ENCODE measurements around the gene SFT2D3.

Gene SFT2D3

GRCh38 chr2:127681288-127681804, 20.0 kb upstream of the SFT2D3 start:
- DNase-seq (ENCODE audit: low read depth, low spot score): no peak

GRCh38 chr2:127681976-127682857, 19.1 kb upstream of the SFT2D3 start:
- no peak for DNase-seq (ENCODE audit: low read depth, low spot score)

- DNase-seq (ENCODE audit: low read depth, low spot score): no peak
Observed at GRCh38 chr2:127683056-127683455, 18.2 kb upstream of the SFT2D3 start.

GRCh38 chr2:127683757-127684156, 17.5 kb upstream of the SFT2D3 start:
- DNase-seq (ENCODE audit: low read depth, low spot score): no peak

GRCh38 chr2:127685410-127686080, 15.8 kb upstream of the SFT2D3 start:
- no peak for DNase-seq (ENCODE audit: low read depth, low spot score)

GRCh38 chr2:127688405-127688804, 12.9 kb upstream of the SFT2D3 start:
- DNase-seq (ENCODE audit: low read depth, low spot score): no peak

GRCh38 chr2:127690696-127691095, 10.6 kb upstream of the SFT2D3 start:
- no peak for DNase-seq (ENCODE audit: low read depth, low spot score)

GRCh38 chr2:127694986-127695385, 6.3 kb upstream of the SFT2D3 start:
- no peak for DNase-seq (ENCODE audit: low read depth, low spot score)

GRCh38 chr2:127695491-127696472, 5.5 kb upstream of the SFT2D3 start:
- no peak for DNase-seq (ENCODE audit: low read depth, low spot score)

GRCh38 chr2:127697482-127698180, 3.7 kb upstream of the SFT2D3 start:
- no peak for DNase-seq (ENCODE audit: low read depth, low spot score)

- DNase-seq (ENCODE audit: low read depth, low spot score): no peak
Observed at GRCh38 chr2:127698553-127699355, 2.5 kb upstream of the SFT2D3 start.

GRCh38 chr2:127700527-127701192, 637 bp upstream of the SFT2D3 start:
- DNase-seq (ENCODE audit: low read depth, low spot score): no peak

GRCh38 chr2:127701651-127702394, 526 bp downstream of the SFT2D3 start:
- DNase-seq (ENCODE audit: low read depth, low spot score): peak; percentile 51

GRCh38 chr2:127702395-127703009, 1.2 kb downstream of the SFT2D3 start:
- no peak for DNase-seq (ENCODE audit: low read depth, low spot score)

- no peak for DNase-seq (ENCODE audit: low read depth, low spot score)
Observed at GRCh38 chr2:127703282-127703681, 2.0 kb downstream of the SFT2D3 start.

- no peak for DNase-seq (ENCODE audit: low read depth, low spot score)
Observed at GRCh38 chr2:127704641-127705390, 3.5 kb downstream of the SFT2D3 start.

- no peak for DNase-seq (ENCODE audit: low read depth, low spot score)
Observed at GRCh38 chr2:127705391-127706065, 4.2 kb downstream of the SFT2D3 start.
